CD8-positive, alpha-beta memory T cell (primary cell): ENCODE data around the gene RASGRF1. TPM values are rescaled to one million over a fixed set of nuclear protein-coding genes. Genes with fewer than 3 reads are reported as not detected.

Experiments used
- CTCF ChIA-PET: fragments of 350-600 bp; sonication (Branson Sonifier 250); formaldehyde crosslinking; loops from one replicate; lab custom pipeline; 2021; ENCODE audit warnings: antibody characterized with exemption; lab: Charles Lee
- POLR2A ChIA-PET: fragments of 350-600 bp; sonication (Branson Sonifier 250); formaldehyde crosslinking; loops from one replicate; lab custom pipeline; 2021; ENCODE audit warnings: antibody characterized with exemption; lab: Charles Lee
- DNase-seq, 5 donors: peaks; one replicate each; pipeline versions ENCODE4 v3.0.0 to v3.0.0-alpha.2; 2020 to 2022; ENCODE audit warnings: mixed read lengths in 1 of 5
- H3K27ac ChIP-seq: one replicate; pipeline ENCODE4 v1.7.0; 2013; ENCODE audit warnings: low read depth, mild to moderate bottlenecking, low read length, moderate library complexity
- H3K27me3 ChIP-seq: 2 replicates; pipeline ENCODE4 v1.7.0; 2013; ENCODE audit warnings: low read length, mild to moderate bottlenecking; ENCODE audit not compliant: insufficient read depth, poor library complexity, severe bottlenecking
- H3K36me3 ChIP-seq: 2 replicates; pipeline ENCODE4 v1.7.0; 2013; ENCODE audit warnings: mild to moderate bottlenecking, low read length, moderate library complexity; ENCODE audit not compliant: insufficient read depth
- H3K4me1 ChIP-seq: 2 replicates; pipeline ENCODE4 v1.7.0; 2013; ENCODE audit warnings: mild to moderate bottlenecking, low read length, moderate library complexity; ENCODE audit not compliant: insufficient read depth
- H3K4me3 ChIP-seq: 2 replicates; pipeline ENCODE4 v1.7.0; 2013; ENCODE audit warnings: mild to moderate bottlenecking, low read length
- H3K9me3 ChIP-seq: 2 replicates; pipeline ENCODE4 v1.7.0; 2013; ENCODE audit warnings: mild to moderate bottlenecking, low read length
- H3K27ac Mint-ChIP-seq, 8 donors: one replicate each; pipeline ENCODE4 v1.8.0; 2020 to 2021; ENCODE audit warnings: mixed read lengths in 8 of 8, mild to moderate bottlenecking in 6 of 8, inconsistent platforms in 3 of 8, moderate library complexity in 3 of 8
- H3K27me3 Mint-ChIP-seq, 2 donors: one replicate each; pipeline ENCODE4 v1.8.0; 2020 to 2021; ENCODE audit warnings: mixed read lengths in 2 of 2, mild to moderate bottlenecking in 1 of 2, moderate library complexity in 1 of 2
- H3K36me3 Mint-ChIP-seq, 3 donors: one replicate each; pipeline ENCODE4 v1.8.0; 2020 to 2021; ENCODE audit warnings: mixed read lengths in 3 of 3, inconsistent platforms in 1 of 3, mild to moderate bottlenecking in 1 of 3
- H3K4me1 Mint-ChIP-seq, 3 donors: one replicate each; pipeline ENCODE4 v1.8.0; 2020 to 2021; ENCODE audit warnings: mixed read lengths in 3 of 3, inconsistent platforms in 1 of 3, mild to moderate bottlenecking in 1 of 3
- H3K4me3 Mint-ChIP-seq, 7 donors: one replicate each; pipeline ENCODE4 v1.8.0; 2020 to 2021; ENCODE audit warnings: mixed read lengths in 7 of 7, mild to moderate bottlenecking in 6 of 7, moderate library complexity in 4 of 7, inconsistent platforms in 2 of 7
- H3K9me3 Mint-ChIP-seq, 5 donors: one replicate each; pipeline ENCODE4 v1.8.0; 2020 to 2022; ENCODE audit warnings: mixed read lengths in 5 of 5, mild to moderate bottlenecking in 3 of 5, moderate library complexity in 2 of 5, inconsistent platforms in 1 of 5
- polyA plus RNA-seq: library from polyadenylated mRNA; unstranded; fragments of 300-500 nt; fragmentation: Illumina TruSeq; gene quantifications from one replicate; pipeline ENCODE4 v1.2.3, GENCODE V29; 2021
- total RNA-seq, 2 experiments: library from RNA; stranded (reverse); gene quantifications; one replicate each; pipeline ENCODE4 v1.2.3, GENCODE V29; 2021

Gene RASGRF1
- total and polyA plus RNA-seq, 3 experiments from 2014 or later, result not detected

DNA sequence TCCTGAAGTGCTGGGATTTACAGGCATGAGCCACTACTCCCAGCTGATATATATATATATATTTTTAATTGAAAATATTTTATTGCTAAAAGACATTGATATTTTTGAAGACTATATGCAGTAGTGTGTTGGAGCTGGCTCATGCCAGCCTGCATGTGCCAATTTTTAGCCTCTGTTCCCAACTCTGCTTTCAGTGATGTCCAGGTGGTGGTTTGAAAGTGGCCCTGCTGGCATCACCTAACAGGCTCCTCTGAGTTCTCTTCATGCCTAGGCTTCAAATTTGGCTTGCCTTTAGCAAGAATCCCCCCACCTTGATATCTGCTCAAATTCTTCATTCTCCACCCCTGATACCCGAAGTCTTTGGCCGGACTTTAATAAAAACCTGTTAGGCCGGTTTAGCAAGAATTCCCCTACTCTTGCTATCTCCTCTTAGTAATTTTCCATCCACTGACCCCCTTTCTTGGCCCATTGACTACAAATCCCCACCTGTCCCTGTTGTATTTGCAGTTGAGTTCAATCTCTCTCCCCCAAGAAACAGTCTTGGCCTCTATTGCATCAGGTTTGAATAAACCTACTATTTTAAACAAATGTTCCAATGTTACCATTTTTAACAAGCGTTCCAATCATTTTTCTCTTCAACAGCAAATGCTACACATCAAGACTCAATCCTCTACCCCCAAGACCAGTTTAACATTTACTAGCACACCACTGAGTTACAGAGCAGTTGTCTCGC lies 121.9 kb downstream of the RASGRF1 start:
- Histone ChIP-seq H3K9me3 (no peaks in the 10 kb centered on the region), H3K27ac (no peak overlapping the region), H3K4me1 (no peaks in the 10 kb centered on the region), H3K27me3 (no peaks in the 10 kb centered on the region), H3K36me3 (no peaks in the 10 kb centered on the region), H3K4me3 (no peak overlapping the region)
- Mint-ChIP-seq H3K36me3 (no peaks in the 10 kb centered on the region), H3K27me3 (peaks cover 0 to 7% of the 10 kb centered on the region in 2 donors), H3K27ac (no peak overlapping the region), H3K9me3 (no peaks in the 10 kb centered on the region), H3K4me3 (no peak overlapping the region), H3K4me1 (no peaks in the 10 kb centered on the region)
- POLR2A ChIA-PET, result no interaction called here
- CTCF ChIA-PET, result interaction anchor here (0.9 kb wide), 1 partner anchor 11 kb away, joined by 4 read pairs; no protein-coding TSS in a partner anchor
- DNase-seq, result no peak

DNA sequence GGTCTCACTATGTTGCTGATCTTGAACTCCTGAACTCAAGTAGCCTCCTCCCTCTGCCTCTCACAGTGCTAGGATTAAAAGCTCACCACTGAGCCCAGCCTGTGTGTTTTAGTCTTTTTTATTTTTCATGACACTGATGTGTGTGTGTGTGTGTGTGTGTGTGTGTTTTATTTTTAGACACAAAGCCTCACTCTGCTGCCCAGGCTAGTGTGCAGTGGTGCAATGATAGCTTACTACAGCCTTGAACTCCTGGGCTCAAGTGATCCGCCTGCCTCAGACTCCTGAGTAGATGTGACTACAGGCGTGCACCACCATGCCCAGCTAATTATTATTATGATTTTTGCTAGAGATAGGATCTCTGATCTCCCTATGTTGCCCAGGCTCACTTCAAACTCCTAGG lies 122.5 kb downstream of the RASGRF1 start:
- no peak overlapping the region for H3K4me3 ChIP-seq
- Mint-ChIP-seq H3K9me3 (no peaks in the 10 kb centered on the region), H3K4me1 (no peaks in the 10 kb centered on the region), H3K27me3 (peaks cover 0 to 7% of the 10 kb centered on the region in 2 donors), H3K36me3 (no peaks in the 10 kb centered on the region), H3K4me3 (no peak overlapping the region), H3K27ac (no peak overlapping the region)
- ChIA-PET CTCF (interaction anchor here (0.9 kb wide), 1 partner anchor 12 kb away, joined by 4 read pairs; no protein-coding TSS in a partner anchor), POLR2A (no interaction called here)
- no peaks in the 10 kb centered on the region for H3K4me1 ChIP-seq
- H3K36me3 ChIP-seq, result no peaks in the 10 kb centered on the region
- no peaks in the 10 kb centered on the region for H3K27me3 ChIP-seq
- DNase-seq, result no peak
- H3K9me3 ChIP-seq, result no peaks in the 10 kb centered on the region
- H3K27ac ChIP-seq, result no peak overlapping the region

DNA sequence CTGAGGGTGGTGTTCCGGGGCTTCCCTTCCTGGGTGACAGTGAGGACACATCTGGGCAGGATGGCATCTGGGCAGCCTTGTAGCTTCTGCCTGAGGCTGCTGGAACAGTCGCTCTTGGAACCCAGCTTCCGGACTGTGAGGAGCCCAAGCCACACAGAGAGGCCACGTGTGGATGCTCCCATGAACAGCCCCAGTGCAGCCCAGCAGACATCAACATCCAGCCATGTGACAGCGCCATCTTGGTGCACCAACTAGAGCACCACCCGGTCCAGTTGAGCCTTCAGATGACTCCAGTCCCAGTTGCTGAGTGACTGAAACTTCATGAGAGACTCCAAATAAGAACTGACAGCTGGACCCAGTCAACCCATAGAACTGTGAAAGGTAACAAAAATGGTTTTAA lies 130.3 kb downstream of the RASGRF1 start:
- H3K4me1 Mint-ChIP-seq, result no peaks in the 10 kb centered on the region
- CTCF ChIA-PET, result no interaction called here
- H3K9me3 ChIP-seq, result no peaks in the 10 kb centered on the region
- H3K27me3 Mint-ChIP-seq, result peaks cover 0 to 3% of the 10 kb centered on the region in 2 donors
- H3K27ac ChIP-seq, result no peak overlapping the region
- H3K36me3 ChIP-seq, result no peaks in the 10 kb centered on the region
- no peaks in the 10 kb centered on the region for H3K36me3 Mint-ChIP-seq
- POLR2A ChIA-PET, result no interaction called here
- H3K4me3 Mint-ChIP-seq, result no peak overlapping the region
- H3K4me1 ChIP-seq, result no peaks in the 10 kb centered on the region
- H3K27ac Mint-ChIP-seq, result no peak overlapping the region
- no peaks in the 10 kb centered on the region for H3K9me3 Mint-ChIP-seq
- H3K27me3 ChIP-seq, result no peaks in the 10 kb centered on the region
- DNase-seq, result no peak
- no peak overlapping the region for H3K4me3 ChIP-seq

DNA sequence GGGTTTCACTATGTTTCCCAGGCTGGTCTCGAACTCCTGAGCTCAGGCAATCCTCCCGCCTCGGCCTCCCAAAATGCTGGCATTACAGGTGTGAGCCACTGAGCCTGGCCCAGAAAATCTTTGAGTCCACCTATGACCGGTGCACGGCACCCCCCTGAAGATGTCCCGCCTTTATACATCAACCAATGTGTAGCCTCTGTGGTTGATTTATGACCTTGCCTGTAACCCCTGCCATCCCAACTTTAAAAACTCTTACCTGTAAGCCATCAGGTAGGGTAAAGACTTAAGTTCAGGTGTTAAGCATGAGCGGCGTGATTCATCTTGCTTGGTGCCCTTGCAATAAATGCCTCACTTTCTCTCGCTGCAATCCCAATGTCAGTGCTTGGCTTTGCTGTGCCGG lies 131.2 kb downstream of the RASGRF1 start:
- no peaks in the 10 kb centered on the region for H3K36me3 ChIP-seq
- Mint-ChIP-seq H3K9me3 (no peaks in the 10 kb centered on the region), H3K27ac (no peak overlapping the region), H3K27me3 (peaks cover 0 to 3% of the 10 kb centered on the region in 2 donors), H3K4me3 (no peak overlapping the region), H3K4me1 (no peaks in the 10 kb centered on the region), H3K36me3 (no peaks in the 10 kb centered on the region)
- H3K27ac ChIP-seq, result no peak overlapping the region
- H3K27me3 ChIP-seq, result no peaks in the 10 kb centered on the region
- H3K9me3 ChIP-seq, result no peaks in the 10 kb centered on the region
- no peaks in the 10 kb centered on the region for H3K4me1 ChIP-seq
- CTCF ChIA-PET, result no interaction called here
- POLR2A ChIA-PET, result no interaction called here
- no peak overlapping the region for H3K4me3 ChIP-seq
- DNase-seq, result no peak

DNA sequence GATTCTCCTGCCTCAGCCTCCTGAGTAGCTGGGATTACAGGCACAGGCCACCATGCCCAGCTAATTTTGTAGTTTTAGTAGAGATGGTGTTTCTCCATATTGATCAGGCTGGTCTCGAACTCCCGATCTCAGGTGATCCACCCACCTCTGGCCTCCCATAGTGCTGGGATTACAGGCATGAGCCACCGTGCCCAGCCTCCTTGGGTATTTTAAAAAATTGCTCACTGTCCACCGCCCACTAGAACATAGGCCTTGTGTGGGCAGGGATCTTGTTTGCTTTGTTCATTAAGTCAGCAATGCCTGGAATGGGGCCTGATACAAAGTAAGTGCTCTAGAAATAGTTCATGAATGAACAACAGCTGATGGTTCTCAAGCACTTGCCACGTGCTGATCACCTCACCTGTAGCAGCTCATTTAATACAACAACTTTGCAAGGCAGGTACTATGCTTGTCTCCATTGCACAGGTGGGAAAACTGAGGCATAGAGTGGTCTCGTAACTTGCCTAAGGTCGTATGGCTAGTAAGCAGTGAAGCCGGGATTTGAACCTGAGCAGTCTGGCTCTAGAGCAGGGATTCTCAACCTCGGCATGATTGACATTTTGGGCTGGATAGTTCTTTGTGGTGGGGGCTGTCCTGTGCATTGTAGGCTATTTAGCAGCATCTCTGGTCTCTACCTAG lies 133.0 kb downstream of the RASGRF1 start:
- Mint-ChIP-seq H3K9me3 (no peaks in the 10 kb centered on the region), H3K4me1 (no peaks in the 10 kb centered on the region), H3K36me3 (no peaks in the 10 kb centered on the region), H3K4me3 (no peak overlapping the region), H3K27ac (no peak overlapping the region), H3K27me3 (peaks cover 3% of the 10 kb centered on the region in 2 donors)
- ChIA-PET POLR2A (no interaction called here), CTCF (no interaction called here)
- no peaks in the 10 kb centered on the region for H3K27me3 ChIP-seq
- H3K36me3 ChIP-seq, result no peaks in the 10 kb centered on the region
- no peak for DNase-seq
- H3K27ac ChIP-seq, result no peak overlapping the region
- H3K4me1 ChIP-seq, result no peaks in the 10 kb centered on the region
- H3K9me3 ChIP-seq, result no peaks in the 10 kb centered on the region
- H3K4me3 ChIP-seq, result no peak overlapping the region

DNA sequence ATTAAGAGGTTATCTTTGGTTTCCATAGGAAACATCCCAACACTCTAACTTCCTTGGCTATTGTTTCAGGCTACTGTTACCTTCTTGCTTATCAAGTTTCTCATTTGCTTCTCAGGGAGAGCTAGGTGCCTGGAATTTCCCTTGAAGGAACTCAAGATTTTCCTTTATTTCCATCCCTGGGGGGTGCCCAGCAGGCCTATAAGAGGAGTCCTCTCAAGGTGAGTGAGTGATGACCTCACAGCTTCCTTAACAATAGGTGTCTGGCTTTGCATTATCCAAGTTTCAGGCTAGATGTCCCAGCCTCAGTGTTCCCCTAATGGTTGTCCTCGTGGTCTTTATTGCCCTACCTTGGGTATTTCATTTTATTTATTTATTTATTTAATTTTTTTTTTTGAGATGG lies 133.6 kb downstream of the RASGRF1 start:
- no peaks in the 10 kb centered on the region for H3K9me3 ChIP-seq
- DNase-seq, result no peak
- no peaks in the 10 kb centered on the region for H3K4me1 Mint-ChIP-seq
- H3K27me3 Mint-ChIP-seq, result peaks cover 3% of the 10 kb centered on the region in 2 donors
- CTCF ChIA-PET, result no interaction called here
- no peaks in the 10 kb centered on the region for H3K27me3 ChIP-seq
- no peak overlapping the region for H3K27ac ChIP-seq
- no peaks in the 10 kb centered on the region for H3K36me3 Mint-ChIP-seq
- no peak overlapping the region for H3K27ac Mint-ChIP-seq
- no peaks in the 10 kb centered on the region for H3K36me3 ChIP-seq
- H3K9me3 Mint-ChIP-seq, result no peaks in the 10 kb centered on the region
- POLR2A ChIA-PET, result no interaction called here
- H3K4me3 ChIP-seq, result no peak overlapping the region
- H3K4me1 ChIP-seq, result no peaks in the 10 kb centered on the region
- no peak overlapping the region for H3K4me3 Mint-ChIP-seq

DNA sequence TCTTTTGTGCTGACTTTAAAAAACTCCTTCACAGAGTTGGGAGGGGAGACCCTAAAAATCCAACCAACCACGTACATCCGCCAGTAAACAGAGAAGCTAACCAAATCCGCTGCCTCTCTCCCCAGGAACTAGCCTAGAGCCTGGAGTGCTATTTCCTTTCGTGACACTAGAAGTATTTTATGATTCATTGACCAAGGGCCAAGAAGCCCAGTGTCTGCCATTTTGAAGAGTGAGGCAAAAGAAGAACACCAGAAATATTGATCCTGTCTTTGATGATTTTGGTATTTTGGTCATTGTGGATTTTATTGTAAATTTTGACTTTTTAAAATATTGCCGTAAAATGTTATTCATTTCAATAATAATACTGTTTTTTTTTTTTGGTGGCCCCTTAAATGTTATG lies 135.2 kb downstream of the RASGRF1 start:
- Histone ChIP-seq H3K36me3 (no peaks in the 10 kb centered on the region), H3K27ac (no peak overlapping the region), H3K9me3 (no peaks in the 10 kb centered on the region), H3K4me3 (no peak overlapping the region), H3K4me1 (no peaks in the 10 kb centered on the region), H3K27me3 (no peaks in the 10 kb centered on the region)
- ChIA-PET POLR2A (no interaction called here), CTCF (no interaction called here)
- Mint-ChIP-seq H3K9me3 (no peaks in the 10 kb centered on the region), H3K4me1 (peaks cover 3 to 8% (median 4%) of the 10 kb centered on the region in 3 donors), H3K36me3 (no peaks in the 10 kb centered on the region), H3K4me3 (no peak overlapping the region), H3K27ac (no peak overlapping the region), H3K27me3 (peaks cover 3% of the 10 kb centered on the region in 2 donors)
- DNase-seq, result no peak

DNA sequence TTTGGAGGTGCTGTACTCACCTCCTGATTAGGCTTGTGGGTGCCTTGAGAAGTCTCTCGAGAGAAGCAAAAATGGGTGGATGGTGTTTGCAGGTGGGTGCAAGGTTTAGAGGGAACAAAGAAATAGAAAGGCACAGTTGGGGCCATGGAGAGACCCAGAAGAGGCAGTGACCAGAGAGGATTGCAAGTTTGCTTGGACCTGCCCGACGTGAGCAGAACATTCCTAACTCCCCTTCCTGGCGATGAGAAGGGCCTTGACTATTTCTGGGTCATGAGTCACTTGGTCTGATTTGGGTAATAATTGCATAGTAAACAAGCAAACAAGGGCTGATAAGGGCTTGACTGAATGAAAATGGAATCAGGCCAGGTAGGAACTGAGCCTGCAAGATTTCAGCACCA lies 138.7 kb downstream of the RASGRF1 start:
- Histone ChIP-seq H3K36me3 (no peaks in the 10 kb centered on the region), H3K27me3 (no peaks in the 10 kb centered on the region), H3K4me3 (no peak overlapping the region), H3K27ac (no peak overlapping the region), H3K9me3 (no peaks in the 10 kb centered on the region), H3K4me1 (no peaks in the 10 kb centered on the region)
- H3K27me3 Mint-ChIP-seq, result peaks cover 0 to 5% of the 10 kb centered on the region in 2 donors
- H3K36me3 Mint-ChIP-seq, result no peaks in the 10 kb centered on the region
- ChIA-PET POLR2A (no interaction called here), CTCF (no interaction called here)
- H3K4me1 Mint-ChIP-seq, result peaks cover 3 to 8% (median 4%) of the 10 kb centered on the region in 3 donors
- no peaks in the 10 kb centered on the region for H3K9me3 Mint-ChIP-seq
- DNase-seq, result no peak
- H3K4me3 Mint-ChIP-seq, result no peak overlapping the region
- H3K27ac Mint-ChIP-seq, result peak overlapping the region in 2 of 8 donors; percentile 3 to 15
